HG03196 (cell line): ENCODE data around the gene CDH20.

Experiments
- ATAC-seq: cut with Tn5 transposase; IDR thresholded peaks from one replicate; pipeline ENCODE4 v1.9.1; 2021; ENCODE audit not compliant: unreplicated experiment

CDH20 gene

DNA sequence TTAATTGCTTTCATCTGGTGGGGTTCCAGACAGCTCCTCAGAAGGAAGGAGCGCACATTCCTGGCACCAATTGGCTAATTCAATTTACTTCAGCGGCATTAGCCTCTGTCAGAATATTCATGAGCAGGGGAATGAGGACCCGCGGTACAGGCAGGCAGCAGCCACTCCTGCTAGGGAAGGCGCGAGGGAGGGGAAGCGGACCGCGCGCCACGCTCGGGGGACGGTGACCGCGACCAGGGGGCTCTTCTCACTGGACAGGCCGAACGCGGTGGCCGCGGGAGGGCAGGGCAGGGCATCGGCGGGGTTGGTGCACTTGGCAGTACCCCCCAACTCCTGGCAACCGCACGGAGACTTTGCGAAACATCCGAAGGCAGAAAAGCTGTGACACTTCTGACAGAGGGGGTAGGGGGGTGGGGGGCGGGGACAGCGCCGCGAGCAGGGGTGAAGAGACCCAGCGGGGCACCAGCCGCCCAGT lies at the start of gene CDH20:
Gene CDH20, plus strand, starts transcription at position 160 of the 475 bp plus-strand sequence.
- no peak for ATAC-seq

DNA sequence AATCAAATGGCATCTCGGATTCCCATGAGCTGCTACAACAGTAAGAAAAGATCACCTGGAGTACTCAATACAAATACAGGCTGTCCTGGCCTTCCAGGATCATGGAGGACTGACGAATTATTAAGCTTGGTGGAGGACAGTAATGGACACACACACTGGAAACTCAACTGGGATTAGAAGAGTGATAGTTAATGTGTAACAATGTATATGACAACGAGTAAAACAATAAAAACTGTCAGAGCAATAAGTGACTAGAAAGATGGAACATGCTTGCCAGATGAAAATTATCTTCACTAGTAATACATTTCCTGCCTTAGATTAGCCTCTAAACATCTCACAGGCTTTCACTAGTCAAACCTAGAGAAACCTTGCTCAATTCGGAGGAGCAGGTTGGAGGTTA lies 49.2 kb upstream of the CDH20 start:
- ATAC-seq: no peak

DNA sequence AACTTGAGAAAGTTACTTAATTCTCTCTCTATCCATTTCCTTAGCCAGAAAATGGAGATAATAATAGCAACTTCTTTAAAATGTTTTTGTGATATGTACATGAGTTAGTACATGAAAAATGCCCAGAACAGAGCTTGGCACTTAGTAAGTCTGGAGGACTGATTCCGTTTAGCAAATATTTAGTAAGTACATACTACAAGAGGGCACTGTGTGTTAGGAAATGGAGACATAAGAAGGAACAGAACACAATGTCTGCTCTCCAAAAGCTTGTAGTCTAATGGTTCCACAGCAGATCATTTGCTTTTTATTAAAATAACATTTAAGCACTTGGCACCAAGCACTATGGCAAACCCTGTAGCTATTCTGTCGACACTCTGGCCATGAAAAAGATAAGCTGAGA lies 47.5 kb upstream of the CDH20 start:
- no peak for ATAC-seq

- ATAC-seq: no peak
Measured at GRCh38 chr18:61286867-61287266, 46.4 kb upstream of the CDH20 start.

- no peak for ATAC-seq
Measured at GRCh38 chr18:61290616-61291015, 42.6 kb upstream of the CDH20 start.

DNA sequence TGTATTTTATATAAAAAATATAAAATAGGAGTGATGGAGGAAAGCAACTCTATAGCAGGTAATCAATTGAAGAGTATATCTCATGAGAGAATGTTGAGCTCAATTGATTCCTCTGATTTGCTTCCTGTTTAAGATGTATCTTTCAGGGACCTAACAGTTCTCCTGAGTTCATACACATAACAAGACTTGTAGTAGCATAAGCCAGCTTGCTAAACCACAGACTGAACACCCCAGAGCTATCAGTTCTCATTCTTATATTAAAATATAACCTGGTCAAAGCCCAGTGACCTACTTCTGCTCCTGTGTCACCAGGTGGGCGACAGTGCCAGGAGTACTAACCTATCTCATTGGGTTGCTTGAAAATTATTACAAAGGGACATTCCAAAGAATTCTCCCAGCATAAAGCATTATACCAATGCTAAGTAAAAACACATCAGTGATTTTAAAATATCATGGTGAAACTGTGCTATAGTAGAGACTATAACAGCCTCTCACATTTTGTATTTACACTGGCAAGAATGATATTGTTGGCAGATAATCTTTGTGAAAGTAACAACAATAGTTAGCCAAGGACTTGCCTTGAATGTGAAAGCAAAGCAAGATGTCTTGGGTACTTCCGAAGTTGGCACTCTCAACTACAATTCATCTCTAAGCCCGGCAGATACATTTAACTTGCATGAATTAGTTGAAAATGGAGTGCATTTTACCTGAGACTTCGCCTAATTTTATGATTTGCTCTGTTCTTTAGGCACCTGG lies 40.8 kb upstream of the CDH20 start:
- ATAC-seq: no peak

GRCh38 chr18:61295153-61295552 lies 38.1 kb upstream of the CDH20 start:
- no peak for ATAC-seq

- no peak for ATAC-seq
Measured at GRCh38 chr18:61308004-61308403, 25.2 kb upstream of the CDH20 start.

DNA sequence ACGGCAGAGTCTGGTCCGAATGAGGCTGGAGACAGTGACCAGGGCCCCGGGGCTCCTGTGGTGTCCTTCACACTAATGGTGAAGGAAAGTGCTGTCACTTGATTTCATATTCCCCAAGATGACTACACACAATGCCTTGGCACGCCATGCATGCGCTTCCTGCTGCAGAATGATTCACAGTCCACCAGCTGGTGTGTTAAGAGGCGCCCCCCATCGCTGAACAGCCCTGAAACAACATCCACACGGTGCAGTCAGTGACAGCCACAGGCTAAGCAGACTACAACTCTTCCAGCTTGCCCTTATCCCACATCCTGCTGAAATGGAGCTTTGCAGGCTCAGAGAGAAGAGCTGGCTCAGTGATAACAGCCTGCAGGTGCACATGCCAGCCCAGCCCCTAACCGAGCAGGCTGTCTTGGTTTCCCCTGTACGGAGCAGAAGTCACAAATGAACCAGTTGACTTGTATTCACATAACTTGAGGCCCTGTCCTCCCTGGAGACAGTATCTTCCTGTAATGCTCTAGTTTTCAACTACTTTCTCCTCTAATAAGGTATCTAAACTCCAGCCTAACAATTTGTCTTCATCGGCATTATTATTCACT lies 24.3 kb upstream of the CDH20 start:
- no peak for ATAC-seq

DNA sequence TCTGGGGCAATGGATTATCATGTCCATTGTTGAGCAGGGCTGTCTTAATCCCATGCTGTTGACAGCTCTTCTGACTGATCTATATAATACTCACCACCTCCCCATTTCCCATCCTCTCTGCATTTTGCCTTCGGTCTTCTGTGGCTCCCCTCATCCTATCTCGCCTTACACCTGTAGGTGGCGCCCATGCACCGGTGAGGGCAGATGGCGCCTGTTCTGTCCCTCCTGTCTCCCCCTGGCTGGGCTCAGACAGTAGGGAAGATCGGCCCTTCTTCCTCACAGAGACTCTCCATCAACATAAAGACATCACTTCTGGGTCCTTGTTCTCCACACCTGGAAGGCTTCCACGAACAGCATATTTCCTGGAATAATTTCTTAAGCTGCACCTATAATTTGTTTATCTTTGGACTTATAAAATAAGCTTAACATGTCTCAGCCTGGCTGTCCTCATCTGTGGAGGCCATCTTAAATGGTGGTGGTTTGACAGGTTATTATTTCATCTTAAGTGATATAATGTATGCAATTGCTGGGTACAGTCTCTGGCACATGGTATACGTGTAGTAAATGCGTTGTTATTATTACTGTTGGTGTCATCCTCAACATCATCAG lies 10.9 kb upstream of the CDH20 start:
- peak; percentile 90 for ATAC-seq

DNA sequence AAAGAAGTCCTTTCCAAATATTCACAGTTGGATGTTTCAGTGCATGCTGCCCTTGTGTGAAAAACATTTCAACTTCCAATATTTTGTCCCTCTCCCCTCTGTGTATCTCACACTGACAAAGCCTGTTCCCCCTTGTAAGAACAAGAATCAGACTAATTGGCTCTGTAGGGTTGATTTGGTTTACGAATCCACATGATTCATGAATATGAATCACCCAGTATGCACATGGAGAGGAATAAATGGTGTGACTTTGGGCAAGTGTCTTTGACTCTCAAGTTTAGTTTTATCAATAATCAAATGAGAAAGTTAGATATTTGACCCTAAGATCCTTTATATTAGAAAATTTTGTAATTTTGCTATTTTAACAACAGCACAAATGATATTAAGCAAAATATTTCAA lies 9.3 kb upstream of the CDH20 start:
- no peak for ATAC-seq

- ATAC-seq: no peak
Measured at GRCh38 chr18:61326407-61326806, 6.8 kb upstream of the CDH20 start.

DNA sequence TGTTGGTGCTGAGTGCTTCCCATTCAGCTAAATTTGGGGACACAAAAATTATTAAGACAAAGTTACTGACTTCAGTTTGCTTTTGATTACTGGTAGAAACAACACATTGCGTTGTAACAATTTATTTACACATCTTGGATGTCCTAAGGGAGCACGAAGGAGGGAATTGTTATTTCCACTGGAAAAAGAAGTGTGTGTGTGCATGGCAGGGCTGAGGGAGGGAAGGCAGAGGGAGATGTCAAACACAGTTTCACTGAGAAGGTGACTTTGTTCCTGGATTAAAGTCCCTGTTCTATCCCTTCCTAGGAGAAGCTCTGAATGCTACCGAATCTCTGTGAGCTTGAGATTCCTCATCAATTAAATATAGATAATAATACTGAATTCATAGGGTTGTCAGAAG lies 3.8 kb upstream of the CDH20 start:
- no peak for ATAC-seq

GRCh38 chr18:61331051-61331450 lies 2.2 kb upstream of the CDH20 start:
- ATAC-seq: no peak

DNA sequence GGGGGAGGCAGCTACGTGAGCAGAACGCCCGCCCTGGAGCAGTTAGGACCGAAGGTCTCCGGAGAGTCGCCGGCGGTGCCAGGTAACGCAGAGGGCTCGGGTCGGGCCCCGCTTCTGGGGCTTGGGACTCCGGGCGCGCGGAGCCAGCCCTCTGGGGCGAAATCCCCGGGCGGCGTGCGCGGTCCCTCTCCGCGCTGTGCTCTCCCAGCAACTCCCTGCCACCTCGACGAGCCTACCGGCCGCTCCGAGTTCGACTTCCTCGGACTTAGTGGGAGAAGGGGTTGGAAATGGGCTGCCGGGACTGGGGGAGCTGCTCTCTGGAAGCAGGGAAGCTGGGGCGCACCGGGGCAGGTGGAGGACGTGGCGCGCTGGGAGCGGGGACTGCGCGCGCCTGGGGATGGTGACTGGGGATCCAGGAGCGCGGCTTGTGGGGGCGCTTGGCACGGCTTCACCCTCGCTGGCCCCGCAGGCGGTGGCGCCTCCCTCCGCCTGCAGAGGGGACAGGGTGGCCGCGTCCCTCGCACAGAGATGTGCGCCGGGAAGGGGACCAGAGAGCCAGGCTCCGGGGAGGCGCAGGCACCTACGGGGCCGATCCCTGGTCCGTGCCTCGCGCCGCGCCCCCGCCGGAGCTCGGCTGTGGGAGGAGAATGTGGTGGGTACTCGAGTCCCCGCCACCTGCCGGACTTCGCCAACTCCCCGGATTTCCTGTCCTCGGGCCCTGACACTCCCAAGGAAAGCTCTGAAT lies 688 bp downstream of the CDH20 start:
- ATAC-seq: no peak

- no peak for ATAC-seq
Measured at GRCh38 chr18:61334491-61334850, 1.2 kb downstream of the CDH20 start.

- no peak for ATAC-seq
Measured at GRCh38 chr18:61334951-61335683, 1.9 kb downstream of the CDH20 start.

- no peak for ATAC-seq
Measured at GRCh38 chr18:61335684-61336555, 2.7 kb downstream of the CDH20 start.

DNA sequence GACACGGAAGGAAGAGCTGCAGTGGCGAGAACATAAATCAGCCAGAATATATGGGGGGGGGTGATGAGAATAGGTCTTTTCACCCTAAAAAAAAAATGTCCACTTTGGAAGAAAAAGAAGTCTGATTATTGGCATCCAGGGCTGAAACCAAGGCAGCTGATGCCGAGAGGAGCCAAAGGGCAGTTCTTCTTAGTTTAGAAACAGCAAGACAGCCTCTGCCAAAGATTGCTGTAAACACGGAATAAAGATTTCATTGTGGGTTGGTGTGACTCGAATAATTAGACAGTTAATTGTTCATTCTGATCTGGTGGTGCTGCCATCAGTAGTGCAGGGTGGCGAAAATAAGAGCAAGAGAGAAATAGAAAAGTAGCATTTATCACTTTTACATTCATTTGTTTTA lies 3.5 kb downstream of the CDH20 start:
- no peak for ATAC-seq

- no peak for ATAC-seq
Measured at GRCh38 chr18:61337527-61337926, 4.3 kb downstream of the CDH20 start.
